HTR-8/SVneo (cell line): ENCODE results near the gene PPP1R3A.
"Not testable (repeated sequence)": the region's sequence is repeated elsewhere in the genome, so short reads cannot be mapped to it uniquely, and the experiment has no call there.

Experiments
- DNase-seq: peaks from one replicate; pipeline ENCODE4 v3.0.0; 2011; ENCODE audit warnings: low spot score, mixed read lengths; ENCODE audit not compliant: insufficient read length
- FAIRE-seq: peaks from 2 replicates; lab custom pipeline; 2011; peaks lifted over from hg19 to GRCh38; lab: Jason Lieb, UNC

The PPP1R3A gene

GRCh38 chr7:113918946-113919345 lies at the start of gene PPP1R3A:
Gene PPP1R3A (minus strand): TSS chr7:113919009. CDS start chr7:113918996, 13 bp downstream.
- DNase-seq (no peak), FAIRE-seq (no peak)

- FAIRE-seq = no peak
- DNase-seq = no peak
Measured at GRCh38 chr7:113963356-113963755, 44.5 kb upstream of the PPP1R3A start.

GRCh38 chr7:113959910-113960309 lies 41.1 kb upstream of the PPP1R3A start:
- FAIRE-seq (no peak), DNase-seq (no peak)

- FAIRE-seq = no peak
- DNase-seq = no peak
Measured at GRCh38 chr7:113955157-113955556, 36.3 kb upstream of the PPP1R3A start.

GRCh38 chr7:113953553-113953952 lies 34.7 kb upstream of the PPP1R3A start:
- FAIRE-seq = no peak
- no peak for DNase-seq

- FAIRE-seq = no peak
- DNase-seq = no peak
Measured at GRCh38 chr7:113945018-113945938, 26.5 kb upstream of the PPP1R3A start.

- no peak for FAIRE-seq
- DNase-seq = no peak
Measured at GRCh38 chr7:113936982-113937381, 18.2 kb upstream of the PPP1R3A start.

- FAIRE-seq (no peak), DNase-seq (no peak)
Measured at GRCh38 chr7:113936535-113936934, 17.7 kb upstream of the PPP1R3A start.

GRCh38 chr7:113929389-113929788 lies 10.6 kb upstream of the PPP1R3A start:
- DNase-seq, FAIRE-seq: not testable (repeated sequence)

- no peak for DNase-seq
- FAIRE-seq = no peak
Measured at GRCh38 chr7:113928112-113928511, 9.3 kb upstream of the PPP1R3A start.

GRCh38 chr7:113922049-113922448 lies 3.2 kb upstream of the PPP1R3A start:
- no peak for FAIRE-seq

GRCh38 chr7:113921363-113921762 lies 2.6 kb upstream of the PPP1R3A start:
- FAIRE-seq = no peak
- DNase-seq = no peak

More at GRCh38 chr7:113922049-113922448, 3.2 kb upstream of the PPP1R3A start:
- DNase-seq = no peak

GRCh38 chr7:113917840-113918239 lies 969 bp downstream of the PPP1R3A start:
- FAIRE-seq (no peak), DNase-seq (no peak)

GRCh38 chr7:113915956-113916355 lies 2.9 kb downstream of the PPP1R3A start:
- FAIRE-seq (no peak), DNase-seq (no peak)

- DNase-seq = no peak
- FAIRE-seq = no peak
Measured at GRCh38 chr7:113912876-113913275, 5.9 kb downstream of the PPP1R3A start.

- FAIRE-seq = no peak
- DNase-seq = no peak
Measured at GRCh38 chr7:113907617-113908016, 11.2 kb downstream of the PPP1R3A start.

- no peak for DNase-seq
- FAIRE-seq = no peak
Measured at GRCh38 chr7:113904521-113904920, 14.3 kb downstream of the PPP1R3A start.

GRCh38 chr7:113892818-113893217 lies 26.0 kb downstream of the PPP1R3A start:
- no peak for DNase-seq
- no peak for FAIRE-seq

- FAIRE-seq = no peak
- DNase-seq = no peak
Measured at GRCh38 chr7:113891828-113892227, 27.0 kb downstream of the PPP1R3A start.

GRCh38 chr7:113891031-113891350 lies 27.8 kb downstream of the PPP1R3A start:
- FAIRE-seq (no peak), DNase-seq (no peak)

GRCh38 chr7:113890331-113891030 lies 28.3 kb downstream of the PPP1R3A start:
- no peak for DNase-seq
- FAIRE-seq = no peak
